HG03280 (cell line): ENCODE data around the gene UVRAG.
A peak's percentile ranks its signal among the peaks of the same experiment; 100 is the strongest.

Source experiments
- ATAC-seq: cut with Tn5 transposase; IDR thresholded peaks from one replicate; pipeline ENCODE4 v1.9.1; 2021; ENCODE audit warnings: mild to moderate bottlenecking, moderate library complexity; ENCODE audit not compliant: unreplicated experiment

Gene UVRAG

GRCh38 chr11:76131671-76132631, 316.9 kb downstream of the UVRAG start:
- no peak for ATAC-seq

DNA sequence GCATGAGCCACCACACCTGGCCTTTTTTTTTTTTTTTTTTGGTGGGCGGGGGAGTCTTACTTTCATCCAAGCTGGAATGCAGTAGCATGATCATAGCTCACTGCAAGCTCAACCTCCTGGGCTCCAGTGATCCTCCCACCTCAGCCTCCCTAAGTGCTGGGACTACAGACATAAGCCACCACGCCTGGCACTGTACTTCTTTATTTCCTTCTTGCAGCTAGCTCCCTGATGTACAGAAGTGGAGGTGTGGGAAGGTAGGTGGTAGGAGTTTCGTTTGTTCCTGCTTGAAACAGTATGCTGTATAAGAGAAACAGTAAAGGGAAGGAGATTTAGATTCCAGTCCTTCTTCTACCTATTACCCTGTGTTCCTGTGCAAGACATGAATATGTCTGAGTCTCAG, 319.2 kb downstream of the UVRAG start:
- no peak for ATAC-seq

DNA sequence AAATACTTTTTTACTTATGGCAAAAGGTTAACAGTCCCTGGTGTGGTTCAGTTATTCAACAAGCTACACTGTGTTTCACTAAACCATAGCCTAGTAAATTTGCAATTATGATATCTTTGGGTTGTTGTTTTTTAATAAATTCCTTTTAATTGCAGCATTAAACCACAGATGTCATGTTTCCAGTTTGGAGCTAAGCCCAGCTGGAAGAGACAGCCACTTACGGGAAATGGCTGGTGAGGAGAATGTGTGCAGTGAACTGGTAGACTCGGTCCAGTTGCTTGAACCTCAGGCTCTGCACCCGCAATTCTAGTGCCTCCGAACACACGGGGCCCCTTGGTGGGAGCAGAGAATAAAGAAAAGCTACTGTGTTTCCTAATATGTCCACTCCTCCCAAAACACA, 320.5 kb downstream of the UVRAG start:
- ATAC-seq = no peak

DNA sequence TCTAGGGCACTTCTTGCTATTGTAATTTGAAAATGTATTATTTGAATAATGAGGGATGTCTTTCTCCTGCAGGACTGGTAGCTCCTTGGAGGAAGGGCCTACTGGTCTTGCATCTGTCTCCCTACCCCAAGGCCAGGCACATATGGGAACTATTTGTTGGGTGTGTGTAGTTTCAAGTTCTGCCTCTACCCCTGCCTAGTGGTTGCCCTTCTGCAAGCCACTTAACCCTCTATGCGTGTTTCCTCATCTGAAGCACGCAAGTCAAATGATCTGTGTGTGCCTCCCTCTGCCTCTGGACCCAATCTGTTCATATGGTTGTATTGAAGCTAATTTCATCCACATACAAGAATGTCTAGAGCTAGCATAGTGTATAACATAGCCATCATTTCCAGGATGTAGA, 324.3 kb downstream of the UVRAG start:
- no peak for ATAC-seq

DNA sequence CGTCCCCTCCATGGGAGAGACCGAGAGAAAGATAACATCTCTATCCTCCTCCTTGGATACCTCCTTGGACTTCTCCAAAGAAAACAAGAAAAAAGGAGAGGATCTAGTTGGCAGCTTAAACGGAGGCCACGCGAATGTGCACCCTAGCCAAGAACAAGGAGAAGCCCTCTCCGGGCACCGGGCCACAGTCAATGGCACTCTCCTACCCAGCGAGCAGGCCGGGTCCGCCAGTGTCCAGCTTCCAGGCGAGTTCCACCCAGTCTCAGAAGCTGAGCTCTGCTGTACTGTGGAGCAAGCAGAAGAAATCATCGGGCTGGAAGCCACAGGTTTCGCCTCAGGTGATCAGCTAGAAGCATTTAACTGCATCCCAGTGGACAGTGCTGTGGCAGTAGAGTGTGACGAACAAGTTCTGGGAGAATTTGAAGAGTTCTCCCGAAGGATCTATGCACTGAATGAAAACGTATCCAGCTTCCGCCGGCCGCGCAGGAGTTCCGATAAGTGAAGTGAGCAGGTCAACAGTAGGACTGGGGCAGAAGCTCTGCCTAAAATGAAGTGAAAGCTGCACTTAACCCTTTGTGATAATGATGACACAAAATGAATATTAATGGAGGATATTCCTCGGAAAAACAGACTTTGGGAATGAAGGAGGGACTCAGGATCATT, 326.0 kb downstream of the UVRAG start:
- ATAC-seq = no peak

DNA sequence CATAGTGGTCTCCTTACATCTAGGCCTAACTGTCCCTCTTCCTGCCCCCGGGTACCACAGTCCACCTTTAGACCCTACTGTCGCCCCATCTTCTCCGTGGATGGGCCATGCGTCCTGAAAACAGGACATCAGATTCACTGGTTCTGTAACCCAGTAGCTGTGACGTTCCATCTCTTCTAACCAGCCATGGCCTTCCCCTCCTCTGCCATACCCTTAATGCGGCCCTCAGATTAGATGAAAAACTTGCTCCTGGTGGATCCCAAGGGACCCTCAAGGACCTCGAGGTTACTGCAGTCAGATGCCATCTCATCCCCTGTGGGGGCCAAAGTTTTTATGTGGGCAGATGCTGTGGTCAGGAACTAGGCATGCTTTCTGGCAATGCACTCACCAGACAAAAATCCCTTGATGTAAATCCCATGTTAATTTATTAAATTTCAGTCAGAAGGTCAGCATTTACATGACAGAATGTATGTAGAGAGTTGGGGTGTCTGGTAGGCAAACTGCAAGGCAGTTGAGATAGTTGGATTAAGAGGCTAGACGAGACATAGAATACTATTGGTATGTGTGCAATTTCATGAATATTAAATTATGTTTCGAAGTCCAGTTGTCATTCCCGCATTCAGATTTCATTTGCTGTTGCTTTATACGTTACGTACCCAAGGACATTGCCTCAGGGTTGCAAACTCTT, 327.0 kb downstream of the UVRAG start:
- ATAC-seq = no peak

GRCh38 chr11:76143274-76143673, 328.3 kb downstream of the UVRAG start:
- no peak for ATAC-seq

- no peak for ATAC-seq
Measured at GRCh38 chr11:76147106-76147740, 332.2 kb downstream of the UVRAG start.

DNA sequence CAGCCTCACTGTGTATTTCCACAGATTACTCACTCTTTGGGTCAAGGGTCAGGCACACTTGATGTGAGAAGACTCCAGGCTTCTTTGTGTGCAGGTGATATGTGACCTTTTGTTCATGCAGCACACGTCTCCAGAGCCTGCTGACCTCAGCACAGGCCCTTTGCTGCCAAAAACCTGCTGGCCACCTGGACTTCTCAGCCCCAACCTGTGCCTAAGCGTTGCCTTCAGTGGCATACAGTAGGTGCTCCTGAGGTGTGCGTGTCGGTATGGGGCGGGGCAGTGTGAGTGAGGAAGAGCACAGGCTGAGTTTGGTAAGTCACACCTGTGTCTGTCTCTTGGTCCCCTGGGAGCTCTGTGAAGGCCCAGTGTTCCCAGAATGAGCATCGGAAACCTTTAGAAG, 333.2 kb downstream of the UVRAG start:
- ATAC-seq = no peak

DNA sequence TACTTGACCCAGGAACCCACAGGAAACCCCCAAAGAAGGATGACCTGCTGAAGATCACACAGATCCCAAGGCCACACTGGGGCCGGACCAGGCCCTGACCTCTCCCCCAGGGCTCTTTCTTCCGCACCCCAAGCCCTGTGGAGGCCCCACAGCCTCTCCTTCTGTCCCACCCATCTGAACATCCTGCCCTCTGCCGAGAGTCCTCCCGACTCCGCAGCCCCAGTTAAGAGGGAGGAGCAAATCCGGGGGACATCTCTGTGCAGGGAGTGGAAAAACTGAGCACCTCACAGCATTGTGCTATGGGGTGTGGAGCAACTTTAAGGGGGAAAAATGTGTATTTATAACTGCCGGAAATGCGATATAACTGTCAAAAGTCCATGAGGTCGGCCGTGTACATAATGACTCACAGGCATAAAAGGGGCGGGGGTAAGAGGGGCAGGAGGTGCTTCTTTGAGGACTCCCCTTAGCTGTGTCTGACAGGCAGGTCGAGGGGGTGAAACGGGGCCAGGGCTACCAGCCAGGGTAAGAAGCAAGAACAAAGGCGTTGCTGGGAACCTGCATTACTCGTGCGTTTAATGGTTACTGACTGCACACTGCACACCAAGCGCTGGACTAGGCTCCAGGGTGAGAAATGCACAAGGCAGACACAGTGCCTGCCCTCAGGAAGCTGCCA, 334.1 kb downstream of the UVRAG start:
- ATAC-seq = no peak

DNA sequence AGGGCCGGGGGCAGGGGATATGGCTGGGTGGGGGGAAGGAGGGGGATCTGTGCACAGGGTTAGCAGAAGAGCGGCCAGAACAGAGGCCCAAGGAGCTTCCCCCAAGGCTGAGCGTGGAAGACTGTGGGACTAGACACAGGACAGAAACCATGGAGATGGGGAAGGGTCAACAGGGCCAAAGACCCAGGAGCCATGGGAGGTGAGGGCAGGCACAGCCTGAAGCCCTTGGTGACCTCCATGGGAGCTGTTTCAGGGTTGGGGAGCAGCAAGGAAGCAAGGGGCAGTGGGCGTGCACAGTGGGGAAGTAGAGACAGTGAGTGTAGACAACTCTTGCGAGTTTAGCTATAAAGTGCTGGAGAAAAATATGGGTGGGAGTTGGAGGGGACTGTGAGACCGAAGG, 334.7 kb downstream of the UVRAG start:
- no peak for ATAC-seq

- no peak for ATAC-seq
Measured at GRCh38 chr11:76150141-76150540, 335.1 kb downstream of the UVRAG start.

DNA sequence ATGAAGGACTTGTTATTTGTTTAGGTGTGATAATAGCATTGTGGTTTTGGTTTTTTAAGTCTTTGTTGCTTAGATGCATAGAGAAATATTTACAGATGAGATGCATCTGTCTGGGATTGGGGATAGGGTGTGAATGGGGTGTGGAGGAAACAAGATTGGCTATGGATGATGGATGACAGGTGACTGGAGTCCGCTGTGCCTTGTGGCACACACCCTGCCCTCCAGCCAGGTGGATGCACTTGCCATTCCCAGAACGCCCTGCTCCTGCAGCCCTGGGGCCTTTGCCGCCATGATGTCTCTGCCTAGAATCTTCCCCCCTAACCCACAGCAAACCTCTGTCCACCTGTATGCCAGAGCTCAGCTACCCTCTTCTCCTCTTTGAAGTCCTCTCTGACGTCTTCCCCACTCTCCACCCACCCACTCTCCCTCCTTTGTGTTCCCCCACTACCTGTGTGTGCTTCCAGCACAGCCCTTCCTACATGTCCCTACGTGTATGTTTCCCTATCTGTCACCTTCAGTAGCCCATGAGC, 336.6 kb downstream of the UVRAG start:
- no peak for ATAC-seq

DNA sequence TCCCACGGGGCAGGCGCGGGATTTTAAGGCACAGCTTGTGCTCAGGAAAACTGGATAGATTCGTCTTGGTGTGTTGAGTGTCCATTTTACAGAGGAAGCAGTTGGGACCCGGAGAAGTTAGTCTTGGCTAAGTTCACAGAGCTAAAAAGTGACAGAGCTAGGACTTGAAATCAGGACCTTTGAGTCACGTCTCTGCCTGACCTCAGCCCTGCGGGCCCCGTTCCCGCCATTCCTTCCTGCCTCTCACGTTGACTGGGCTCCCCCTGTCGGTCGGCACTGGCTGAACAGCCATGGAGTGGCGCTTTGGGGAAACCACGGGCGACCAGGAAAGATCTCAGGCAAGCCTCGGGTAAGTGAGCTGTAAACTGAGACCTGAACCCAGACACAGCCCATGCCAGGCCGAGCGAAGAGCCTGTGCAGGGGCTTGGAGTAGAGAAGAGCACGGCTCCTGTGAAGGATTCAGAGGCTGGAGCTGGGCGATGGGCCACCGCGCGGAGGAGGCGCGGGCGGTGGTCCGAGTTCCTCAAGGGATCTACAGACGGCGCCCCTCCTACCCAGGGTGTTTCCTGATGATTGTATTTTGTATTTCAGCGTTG, 337.2 kb downstream of the UVRAG start:
- ATAC-seq = peak; percentile 75

DNA sequence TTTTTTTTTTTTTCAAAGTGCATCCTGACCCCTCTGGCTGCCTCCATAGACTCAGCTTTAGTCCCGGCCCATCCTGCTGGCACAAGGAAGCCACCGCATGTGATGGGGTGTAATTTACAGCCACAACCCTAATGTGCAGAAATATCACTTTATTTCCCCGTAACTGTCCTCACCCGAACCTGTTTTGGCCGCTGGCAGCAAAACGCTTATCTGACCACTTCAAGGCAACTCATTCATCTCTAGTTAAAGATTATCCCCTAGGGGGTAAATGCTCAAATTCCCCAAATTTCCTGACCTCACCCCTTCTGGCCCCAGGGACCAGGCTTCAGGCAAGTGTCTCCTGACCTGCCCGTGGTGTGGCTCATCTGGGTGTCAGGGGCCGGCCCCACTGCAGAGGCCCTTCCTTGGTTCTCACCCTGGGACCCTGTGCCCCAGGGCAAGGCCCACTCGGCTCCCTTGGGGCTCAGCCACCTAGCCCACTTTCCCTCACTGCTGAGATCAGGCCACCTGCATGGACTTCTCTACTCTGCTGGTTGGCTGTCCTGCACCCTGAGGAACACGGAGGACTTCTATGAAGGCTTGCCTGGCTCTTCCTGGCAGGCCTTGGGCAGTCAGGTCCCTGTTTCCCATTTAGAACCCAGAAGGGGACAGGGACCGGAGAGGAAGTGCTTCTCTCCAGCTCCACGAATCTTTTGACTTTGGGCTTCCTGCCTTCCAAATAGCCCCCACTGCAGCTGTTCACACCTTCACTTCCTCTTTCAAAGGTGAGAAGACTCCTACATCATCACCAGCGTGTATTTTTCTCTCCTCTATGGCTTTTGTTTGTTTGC, 337.9 kb downstream of the UVRAG start:
- ATAC-seq = peak; percentile 52

DNA sequence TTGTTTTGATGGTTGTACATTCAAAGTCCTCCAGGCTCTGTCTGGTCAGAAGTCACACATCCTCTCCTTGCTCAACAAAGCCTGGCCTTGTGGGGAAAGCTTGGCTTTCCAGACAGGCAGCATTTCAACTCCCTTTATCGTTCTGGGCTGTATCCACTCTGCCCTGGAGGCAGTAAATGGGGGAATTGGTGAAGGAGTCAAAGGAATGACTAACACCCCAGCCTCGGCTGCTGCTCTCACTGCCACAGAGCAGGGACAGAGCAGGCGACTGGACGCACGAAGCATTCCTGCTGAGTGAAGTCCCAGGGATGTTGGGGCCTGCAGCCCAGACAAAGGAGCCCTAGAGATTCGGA, 338.5 kb downstream of the UVRAG start:
- ATAC-seq = no peak

- no peak for ATAC-seq
Measured at GRCh38 chr11:76155500-76156227, 340.7 kb downstream of the UVRAG start.

DNA sequence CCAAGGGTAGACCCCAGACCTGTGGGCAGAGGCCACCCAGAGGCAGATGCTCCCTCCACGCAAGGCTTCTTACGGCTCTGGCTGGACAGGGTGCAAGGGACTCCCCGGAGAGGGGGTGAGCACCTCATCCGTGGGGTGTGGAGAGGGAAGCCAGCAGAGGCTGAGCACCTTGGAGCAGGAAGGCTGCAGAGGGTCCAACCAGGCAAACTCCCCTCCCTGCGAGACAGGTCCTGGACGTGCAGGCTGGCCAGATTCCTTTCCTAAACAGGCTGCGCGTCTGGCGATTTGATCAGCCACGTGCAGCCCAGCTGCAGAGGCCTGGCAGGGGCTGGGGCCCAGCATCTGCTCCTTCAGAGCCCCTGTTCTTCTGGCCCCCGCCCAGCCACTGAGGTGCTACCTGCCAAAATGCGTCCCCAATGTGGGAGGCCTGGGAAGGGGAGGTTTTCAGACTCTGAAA, 342.0 kb downstream of the UVRAG start:
- ATAC-seq = no peak
